Prostate gland (tissue), 2 donors: ENCODE measurements around the gene THSD4. TPM values are rescaled to one million over a fixed set of nuclear protein-coding genes. Genes with fewer than 3 reads are reported as not detected.

Source experiments
- DNase-seq: peaks from one replicate; pipeline ENCODE4 v3.0.0-alpha.2; 2019; ENCODE audit warnings: low spot score
- H3K27ac ChIP-seq, 2 donors: fragments of 200-600 bp; sonication (generic); 2 replicates each; pipeline ENCODE4 v1.5.1; 2017 to 2019
- H3K27me3 ChIP-seq: fragments of 200-600 bp; sonication (generic); replicated peaks from 2 replicates; pipeline ENCODE4 v1.5.1; 2019; ENCODE audit not compliant: insufficient read depth
- H3K36me3 ChIP-seq, 2 donors: fragments of 200-600 bp; sonication (generic); 1 replicate in 1 of 2; 2 replicates in 1 of 2; pipeline versions ENCODE4 v1.5.1 to v1.8.1; 2017 to 2019
- H3K4me1 ChIP-seq: fragments of 200-600 bp; sonication (generic); replicated peaks from 2 replicates; pipeline ENCODE4 v1.5.1; 2019
- H3K4me3 ChIP-seq, 2 donors: fragments of 200-600 bp; sonication (generic); 2 replicates each; pipeline ENCODE4 v1.5.1; 2017 to 2019
- H3K9me3 ChIP-seq: fragments of 200-600 bp; sonication (generic); 2 replicates; pipeline ENCODE4 v1.5.1; 2017
- CTCF ChIP-seq, 4 experiments: fragments of 200-600 bp in 2 of 4; fragments of 450-650 bp in 2 of 4; sonication (generic) in 2 of 4; IDR thresholded peaks; 1 replicate in 3 of 4; 2 replicates in 1 of 4; pipeline ENCODE4 v1.5.1; 2016 to 2019; ENCODE audit warnings: antibody characterized with exemption in 4 of 4, mild to moderate bottlenecking in 2 of 4, moderate library complexity in 2 of 4
- POLR2A ChIP-seq: fragments of 450-650 bp; IDR thresholded peaks from one replicate; pipeline ENCODE4 v1.6.1; 2016; ENCODE audit warnings: antibody characterized with exemption, mild to moderate bottlenecking
- POLR2AphosphoS5 ChIP-seq: sonication (generic); formaldehyde crosslinking; IDR thresholded peaks from one replicate; pipeline ENCODE4 v1.6.1; 2017; ENCODE audit warnings: antibody characterized with exemption
- WGBS: methylation state at CpG from one replicate; pipeline ENCODE4 v1.1.5; 2018; 5-methylcytosine and 5-hydroxymethylcytosine counted together
- intact Hi-C: fragments of 100-400 bp; cut with DNase I; formaldehyde crosslinking; loops from one replicate; pipeline ENCODE4 v1.14.2; 2022
- total RNA-seq, 2 donors: library from RNA; depleted of rRNA; stranded (reverse); fragments of >200 nt; gene quantifications; one replicate each; pipeline ENCODE4 v1.1.0, GENCODE V29; 2016

Gene THSD4
- total RNA-seq, 2 donors from 2014 or later = 84.1 to 223 TPM

- Histone ChIP-seq H3K4me3 (no peak overlapping the region), H3K27me3 (no peaks in the 10 kb centered on the region), H3K36me3 (no peaks in the 10 kb centered on the region), H3K27ac (no peak overlapping the region), H3K9me3 (no peaks in the 10 kb centered on the region), H3K4me1 (no peaks in the 10 kb centered on the region)
- WGBS = 72% methylated on average over 3 of the region's 3 CpGs
- intact Hi-C loops = no loop called here
- DNase-seq = no peak
- TF ChIP-seq POLR2AphosphoS5 (no peak), POLR2A (no peak), CTCF (IDR thresholded peaks at IDR 0.05) (no peak)
These were observed 582.8 kb downstream of the THSD4 start for GRCh38 chr15:71698030-71698429.

- no peak overlapping the region for H3K4me3 ChIP-seq
- no peak overlapping the region for H3K27ac ChIP-seq
- no peaks in the 10 kb centered on the region for H3K36me3 ChIP-seq
- no peak for DNase-seq
- intact Hi-C loops = no loop called here
- 97% methylated on average over 1 of the region's 1 CpG for WGBS
- no peaks in the 10 kb centered on the region for H3K4me1 ChIP-seq
- no peaks in the 10 kb centered on the region for H3K27me3 ChIP-seq
- TF ChIP-seq CTCF (IDR thresholded peaks at IDR 0.05) = no peak
- no peak for TF ChIP-seq POLR2AphosphoS5
- no peak for TF ChIP-seq POLR2A
- H3K9me3 ChIP-seq = no peaks in the 10 kb centered on the region
These were observed 583.5 kb downstream of the THSD4 start for GRCh38 chr15:71698742-71699141.

GRCh38 chr15:71699977-71700376 lies 584.7 kb downstream of the THSD4 start:
- Histone ChIP-seq H3K27me3 (no peaks in the 10 kb centered on the region), H3K4me3 (no peak overlapping the region), H3K9me3 (no peaks in the 10 kb centered on the region), H3K4me1 (no peaks in the 10 kb centered on the region), H3K36me3 (no peaks in the 10 kb centered on the region), H3K27ac (no peak overlapping the region)
- no peak for DNase-seq
- no peak for TF ChIP-seq POLR2A
- TF ChIP-seq CTCF (IDR thresholded peaks at IDR 0.05) = no peak
- TF ChIP-seq POLR2AphosphoS5 = no peak
- intact Hi-C loops = no loop called here
- WGBS = 100% methylated on average over 1 of the region's 1 CpG

- no peak for TF ChIP-seq POLR2AphosphoS5
- no peak for TF ChIP-seq POLR2A
- TF ChIP-seq CTCF (IDR thresholded peaks at IDR 0.05) = no peak
- WGBS = 86% methylated on average over 3 of the region's 3 CpGs
- Histone ChIP-seq H3K27ac (no peak overlapping the region), H3K27me3 (no peaks in the 10 kb centered on the region), H3K9me3 (no peaks in the 10 kb centered on the region), H3K36me3 (no peaks in the 10 kb centered on the region), H3K4me1 (no peaks in the 10 kb centered on the region), H3K4me3 (no peak overlapping the region)
- intact Hi-C loops = no loop called here
- no peak for DNase-seq
These were observed 586.5 kb downstream of the THSD4 start for GRCh38 chr15:71701808-71702207.

- no peak for TF ChIP-seq POLR2A
- TF ChIP-seq POLR2AphosphoS5 = no peak
- TF ChIP-seq CTCF (IDR thresholded peaks at IDR 0.05) = no peak
- Histone ChIP-seq H3K27ac (no peak overlapping the region), H3K27me3 (no peaks in the 10 kb centered on the region), H3K9me3 (no peaks in the 10 kb centered on the region), H3K4me1 (no peaks in the 10 kb centered on the region), H3K36me3 (no peaks in the 10 kb centered on the region), H3K4me3 (no peak overlapping the region)
- WGBS = 99% methylated on average over 2 of the region's 2 CpGs
- intact Hi-C loops = no loop called here
- DNase-seq = no peak
These were observed 587.2 kb downstream of the THSD4 start for GRCh38 chr15:71702496-71702895.
